Ovary (tissue), 3 donors: ENCODE measurements around the gene RBP7.

ENCODE experiments used
- CTCF ChIP-seq, 3 donors: fragments of 450-650 bp in 2 of 3; fragments of 200-600 bp in 1 of 3; IDR thresholded peaks; one replicate each; pipeline versions ENCODE4 v1.5.1 to v1.8.0; 2016 to 2022; ENCODE audit warnings: antibody characterized with exemption in 3 of 3, mild to moderate bottlenecking in 1 of 3
- EP300 ChIP-seq: sonication (generic); formaldehyde crosslinking; IDR thresholded peaks from one replicate; pipeline ENCODE4 v1.6.1; 2017; ENCODE audit warnings: antibody characterized with exemption
- POLR2A ChIP-seq: fragments of 450-650 bp; IDR thresholded peaks from one replicate; pipeline ENCODE4 v1.6.1; 2017; ENCODE audit warnings: antibody characterized with exemption, mild to moderate bottlenecking, moderate library complexity
- donor health status: DM: no; HTN: no; CAD: no.

GRCh38 chr1:10059342-10059718 lies 62.3 kb downstream of the RBP7 start:
- TF ChIP-seq CTCF (IDR thresholded peaks at IDR 0.05) (no peak), POLR2A (no peak), EP300 (no peak)
